Osteocyte (in vitro differentiated cells): Measurements from ENCODE around the gene ACOX2. TPM values are rescaled to one million over a fixed set of nuclear protein-coding genes. Genes with fewer than 3 reads are reported as not detected.

Experiments
- DNase-seq: peaks from one replicate; pipeline ENCODE4 v3.0.0; 2021; ENCODE audit warnings: mixed read lengths; ENCODE audit not compliant: unreplicated experiment; ENCODE audit errors: extremely low spot score
- H3K27ac Mint-ChIP-seq: one replicate; pipeline ENCODE4 v1.8.0; 2021; ENCODE audit warnings: mild to moderate bottlenecking, mixed read lengths; ENCODE audit not compliant: unreplicated experiment
- H3K27me3 Mint-ChIP-seq: one replicate; pipeline ENCODE4 v1.8.0; 2021; ENCODE audit warnings: mixed read lengths; ENCODE audit not compliant: unreplicated experiment
- H3K36me3 Mint-ChIP-seq: one replicate; pipeline ENCODE4 v1.8.0; 2021; ENCODE audit warnings: mixed read lengths; ENCODE audit not compliant: unreplicated experiment
- H3K4me1 Mint-ChIP-seq: one replicate; pipeline ENCODE4 v1.8.0; 2021; ENCODE audit warnings: mixed read lengths; ENCODE audit not compliant: unreplicated experiment
- H3K4me3 Mint-ChIP-seq: one replicate; pipeline ENCODE4 v1.8.0; 2021; ENCODE audit warnings: mild to moderate bottlenecking, moderate library complexity, mixed read lengths; ENCODE audit not compliant: unreplicated experiment
- H3K9me3 Mint-ChIP-seq: one replicate; pipeline ENCODE4 v1.8.0; 2021; ENCODE audit warnings: mixed read lengths; ENCODE audit not compliant: unreplicated experiment
- total RNA-seq: library from RNA; stranded (reverse); gene quantifications from 2 replicates; pipeline ENCODE4 v1.2.1, GENCODE V29; 2021
- TF ChIP-seq, protein P1 (sequence below): fragments of 200-600 bp; sonication (generic); IDR thresholded peaks from 2 replicates; pipeline ENCODE4 v1.5.0; 2021; ENCODE audit warnings: antibody characterized with exemption, mild to moderate bottlenecking, moderate library complexity

Gene ACOX2
- total RNA-seq, 1 donor from 2014 or later: 0.51 TPM

DNA sequence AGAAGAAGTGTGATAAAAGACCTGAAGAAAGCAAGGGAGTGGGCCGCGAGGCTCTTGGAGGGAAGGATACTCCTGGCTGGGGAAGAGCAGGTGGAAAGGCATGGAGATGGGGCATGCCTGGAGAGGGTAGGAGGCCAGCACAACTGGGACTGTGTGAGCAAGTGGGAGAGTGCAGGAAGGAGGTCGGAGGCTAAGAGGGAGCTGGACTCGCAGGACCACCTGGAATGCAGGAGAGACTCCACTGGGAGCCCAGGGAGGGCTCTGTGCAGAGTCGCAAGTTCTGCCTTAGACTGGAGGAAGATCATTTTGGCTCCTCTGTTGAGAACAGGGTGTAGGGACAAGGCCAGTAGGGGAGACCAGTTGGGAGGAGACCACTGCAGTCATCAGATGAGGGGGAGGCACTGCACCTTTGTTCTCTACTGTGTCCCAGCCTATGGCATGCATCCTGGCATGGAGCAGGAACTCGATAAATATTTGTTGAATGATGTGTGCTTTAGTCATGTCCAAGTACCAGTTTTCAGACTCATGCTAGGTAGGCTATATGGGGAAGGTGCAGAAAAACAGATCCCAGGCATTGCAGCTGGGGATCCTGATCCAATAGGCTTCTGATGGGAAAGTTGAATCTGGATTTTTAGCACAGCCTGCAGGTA, 26.5 kb upstream of the ACOX2 start:
- H3K27me3 Mint-ChIP-seq: no peaks in the 10 kb centered on the region
- peaks cover 5% of the 10 kb centered on the region for H3K9me3 Mint-ChIP-seq
- TF ChIP-seq, protein P1, sequence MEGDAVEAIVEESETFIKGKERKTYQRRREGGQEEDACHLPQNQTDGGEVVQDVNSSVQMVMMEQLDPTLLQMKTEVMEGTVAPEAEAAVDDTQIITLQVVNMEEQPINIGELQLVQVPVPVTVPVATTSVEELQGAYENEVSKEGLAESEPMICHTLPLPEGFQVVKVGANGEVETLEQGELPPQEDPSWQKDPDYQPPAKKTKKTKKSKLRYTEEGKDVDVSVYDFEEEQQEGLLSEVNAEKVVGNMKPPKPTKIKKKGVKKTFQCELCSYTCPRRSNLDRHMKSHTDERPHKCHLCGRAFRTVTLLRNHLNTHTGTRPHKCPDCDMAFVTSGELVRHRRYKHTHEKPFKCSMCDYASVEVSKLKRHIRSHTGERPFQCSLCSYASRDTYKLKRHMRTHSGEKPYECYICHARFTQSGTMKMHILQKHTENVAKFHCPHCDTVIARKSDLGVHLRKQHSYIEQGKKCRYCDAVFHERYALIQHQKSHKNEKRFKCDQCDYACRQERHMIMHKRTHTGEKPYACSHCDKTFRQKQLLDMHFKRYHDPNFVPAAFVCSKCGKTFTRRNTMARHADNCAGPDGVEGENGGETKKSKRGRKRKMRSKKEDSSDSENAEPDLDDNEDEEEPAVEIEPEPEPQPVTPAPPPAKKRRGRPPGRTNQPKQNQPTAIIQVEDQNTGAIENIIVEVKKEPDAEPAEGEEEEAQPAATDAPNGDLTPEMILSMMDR: no peak
- H3K4me3 Mint-ChIP-seq: no peak overlapping the region
- peaks cover 27% of the 10 kb centered on the region for H3K4me1 Mint-ChIP-seq
- peak; percentile 72 for DNase-seq
- H3K27ac Mint-ChIP-seq: no peak overlapping the region
- H3K36me3 Mint-ChIP-seq: no peaks in the 10 kb centered on the region

DNA sequence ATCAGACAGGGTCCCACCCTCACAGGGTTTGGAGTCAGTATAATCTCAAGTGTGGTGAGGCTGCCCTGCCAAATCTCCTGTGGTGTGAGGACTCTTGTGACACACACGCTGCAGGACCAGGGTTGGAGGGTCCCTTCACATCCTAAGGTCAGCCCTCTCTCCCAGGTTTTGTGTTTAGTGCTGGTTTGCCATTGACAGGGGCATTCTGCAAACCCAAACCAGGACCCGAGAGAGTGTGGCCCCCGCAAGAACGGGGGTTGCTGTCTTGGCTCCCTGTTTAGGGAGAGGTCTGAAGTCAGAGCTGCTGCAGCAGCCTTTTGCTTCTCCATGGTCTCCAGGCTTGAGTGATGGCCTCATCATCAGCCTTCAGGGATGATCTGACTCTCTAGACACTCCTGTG, 25.5 kb upstream of the ACOX2 start:
- Mint-ChIP-seq H3K27me3 (no peaks in the 10 kb centered on the region), H3K4me3 (no peak overlapping the region), H3K27ac (no peak overlapping the region), H3K9me3 (peaks cover 5% of the 10 kb centered on the region), H3K36me3 (no peaks in the 10 kb centered on the region), H3K4me1 (peaks cover 27% of the 10 kb centered on the region)
- DNase-seq: peak; percentile 64
- TF ChIP-seq, protein P1: no peak

DNA sequence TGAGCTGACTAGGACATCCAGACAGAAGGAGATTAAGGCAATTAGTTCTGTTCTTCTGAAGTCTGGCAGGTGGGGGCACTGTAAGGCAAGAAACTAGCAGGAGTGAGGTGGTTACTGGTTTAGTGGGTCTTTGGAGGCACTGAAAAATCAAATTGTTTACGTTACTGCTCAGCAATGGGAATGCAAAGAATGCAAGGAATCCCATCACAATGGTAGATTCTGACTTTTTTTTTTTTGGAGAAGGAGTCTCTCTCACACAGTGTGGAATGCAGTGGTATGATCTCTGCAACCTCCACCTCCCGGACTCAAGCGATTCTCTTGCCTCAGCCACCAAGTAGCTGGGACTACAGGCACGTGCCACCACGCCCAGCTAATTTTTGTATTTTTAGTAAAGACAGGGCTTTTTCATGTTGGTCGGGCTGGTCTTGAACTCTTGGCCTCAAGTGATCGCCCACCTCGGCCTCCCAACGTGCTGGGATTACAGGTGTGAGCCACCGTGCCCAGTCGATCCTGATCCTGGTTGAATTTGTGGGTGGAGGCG, 23.9 kb upstream of the ACOX2 start:
- Mint-ChIP-seq H3K27ac (peak overlapping the region; percentile 71), H3K27me3 (no peaks in the 10 kb centered on the region), H3K36me3 (no peaks in the 10 kb centered on the region), H3K4me1 (peaks cover 27% of the 10 kb centered on the region), H3K4me3 (no peak overlapping the region), H3K9me3 (peaks cover 5% of the 10 kb centered on the region)
- TF ChIP-seq, protein P1: peak; percentile 69
- DNase-seq: peak; percentile 87

DNA sequence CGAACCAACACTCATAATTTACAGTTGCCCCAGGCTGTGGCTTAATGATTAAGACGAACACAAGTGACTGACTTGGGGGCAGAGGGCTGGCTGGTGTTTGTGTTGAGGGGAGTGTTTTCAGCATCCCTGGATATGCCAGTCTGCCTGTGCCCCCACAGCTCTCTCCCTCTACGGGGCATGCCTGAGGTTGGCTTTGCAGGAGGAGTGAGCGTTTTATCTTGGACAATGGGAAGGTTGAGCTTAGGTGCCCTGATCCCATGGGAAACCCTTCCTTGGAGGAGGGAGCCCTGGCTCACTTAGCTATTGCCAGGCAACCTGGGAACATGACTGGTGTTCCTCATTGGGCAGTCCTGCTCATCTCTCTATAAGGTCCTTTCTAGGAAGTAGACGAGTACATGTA, 22.6 kb upstream of the ACOX2 start:
- H3K9me3 Mint-ChIP-seq: peaks cover 5% of the 10 kb centered on the region
- no peaks in the 10 kb centered on the region for H3K36me3 Mint-ChIP-seq
- no peak overlapping the region for H3K27ac Mint-ChIP-seq
- H3K4me3 Mint-ChIP-seq: no peak overlapping the region
- H3K4me1 Mint-ChIP-seq: peaks cover 22% of the 10 kb centered on the region
- peak; percentile 70 for DNase-seq
- H3K27me3 Mint-ChIP-seq: no peaks in the 10 kb centered on the region
- TF ChIP-seq, protein P1: no peak

DNA sequence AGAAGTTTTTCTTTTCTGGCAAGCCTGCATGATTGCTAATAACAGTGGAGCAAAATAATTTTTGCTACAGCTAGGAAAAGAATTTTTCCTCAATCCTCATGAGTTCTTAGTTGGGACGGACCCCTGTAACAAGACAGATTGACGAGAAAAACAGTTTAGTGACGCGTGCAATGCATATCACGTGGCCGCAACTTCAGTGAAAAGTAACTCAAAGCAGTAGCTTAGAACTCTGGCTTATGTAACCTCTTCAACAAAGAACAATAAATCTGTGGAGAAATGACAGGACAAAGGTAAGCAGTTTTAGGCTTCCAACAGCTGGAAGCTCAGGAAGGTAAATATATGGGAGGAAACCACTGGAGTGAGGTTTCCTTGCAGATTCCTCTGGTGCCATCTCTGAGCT, 20.5 kb upstream of the ACOX2 start:
- Mint-ChIP-seq H3K4me1 (peaks cover 13% of the 10 kb centered on the region), H3K4me3 (no peak overlapping the region), H3K27ac (no peak overlapping the region), H3K36me3 (no peaks in the 10 kb centered on the region), H3K27me3 (no peaks in the 10 kb centered on the region), H3K9me3 (no peaks in the 10 kb centered on the region)
- TF ChIP-seq, protein P1: no peak
- DNase-seq: peak; percentile 21
